WTC11 (cell line): Measurements from ENCODE around the gene KRTAP1-5. TPM values are rescaled to one million over a fixed set of nuclear protein-coding genes. Genes with fewer than 3 reads are reported as not detected.
A peak's percentile ranks its signal among the peaks of the same experiment; 100 is the strongest.
"Not testable (repeated sequence)": the region's sequence is repeated elsewhere in the genome, so short reads cannot be mapped to it uniquely, and the experiment has no call there.

Experiments
- ATAC-seq: fragments of 200-7000 bp; cut with Tn5 transposase; 2 replicates; pipeline ENCODE4 v1.10.0; 2021; ENCODE audit warnings: mild to moderate bottlenecking, moderate library complexity
- CTCF ChIA-PET: fragments of 300-600 bp; sonication (Branson Sonifier 250); formaldehyde crosslinking; loops from one replicate; lab custom pipeline; 2021; ENCODE audit warnings: antibody characterized with exemption; lab: Charles Lee
- POLR2A ChIA-PET: fragments of 350-600 bp; sonication (Branson Sonifier 250); formaldehyde crosslinking; loops from one replicate; lab custom pipeline; 2021; ENCODE audit warnings: antibody characterized with exemption; lab: Charles Lee
- DNase-seq: peaks from one replicate; pipeline ENCODE4 v3.0.0; 2021; ENCODE audit warnings: low spot score
- H3K27ac Mint-ChIP-seq: 2 replicates; pipeline ENCODE4 v1.8.0; 2021; ENCODE audit warnings: mixed read lengths
- H3K27me3 Mint-ChIP-seq: 2 replicates; pipeline ENCODE4 v1.8.0; 2021; ENCODE audit warnings: low read depth, mild to moderate bottlenecking, moderate library complexity, mixed read lengths
- H3K36me3 Mint-ChIP-seq: 2 replicates; pipeline ENCODE4 v1.8.0; 2021; ENCODE audit warnings: mixed read lengths
- H3K4me1 Mint-ChIP-seq: 2 replicates; pipeline ENCODE4 v1.8.0; 2022; ENCODE audit warnings: mixed read lengths
- H3K4me3 Mint-ChIP-seq: 2 replicates; pipeline ENCODE4 v1.8.0; 2021; ENCODE audit warnings: mild to moderate bottlenecking, moderate library complexity, mixed read lengths
- H3K9me3 Mint-ChIP-seq: 2 replicates; pipeline ENCODE4 v1.8.0; 2021; ENCODE audit warnings: mixed read lengths
- CBFB ChIP-seq: sonication (generic); formaldehyde crosslinking; IDR thresholded peaks from 2 replicates; pipeline ENCODE4 v1.8.1; 2022; ENCODE audit warnings: mild to moderate bottlenecking, low read depth, missing genetic modification reagents
- CREB1 ChIP-seq: sonication (generic); formaldehyde crosslinking; IDR thresholded peaks from 2 replicates; pipeline ENCODE4 v1.8.0; 2023; ENCODE audit warnings: mild to moderate bottlenecking, missing genetic modification reagents
- ELF4 ChIP-seq: sonication (generic); formaldehyde crosslinking; IDR thresholded peaks from 2 replicates; pipeline ENCODE4 v1.8.1; 2022; ENCODE audit warnings: low read depth, mild to moderate bottlenecking, moderate library complexity, missing genetic modification reagents
- EMX1 ChIP-seq: fragments of 250-450 bp; sonication (Bioruptor Pico); IDR thresholded peaks from 2 replicates; pipeline ENCODE4 v1.8.0; 2021; ENCODE audit warnings: mild to moderate bottlenecking
- HMGA2 ChIP-seq: fragments of 250-450 bp; sonication (Bioruptor Pico); IDR thresholded peaks from 2 replicates; pipeline ENCODE4 v1.4.0; 2021; ENCODE audit warnings: mild to moderate bottlenecking, moderate library complexity
- IRF2 ChIP-seq: sonication (generic); formaldehyde crosslinking; IDR thresholded peaks from 2 replicates; pipeline ENCODE4 v1.8.0; 2022; ENCODE audit warnings: low read depth, missing genetic modification reagents, borderline replicate concordance
- JUN ChIP-seq: sonication (generic); formaldehyde crosslinking; IDR thresholded peaks from 2 replicates; pipeline ENCODE4 v1.8.0; 2023; ENCODE audit warnings: mild to moderate bottlenecking, missing genetic modification reagents
- NFATC4 ChIP-seq: fragments of 250-450 bp; sonication (Bioruptor Pico); IDR thresholded peaks from 2 replicates; pipeline ENCODE4 v1.9.0; 2021; ENCODE audit warnings: mild to moderate bottlenecking
- NR1H2 ChIP-seq: sonication (generic); formaldehyde crosslinking; IDR thresholded peaks from 2 replicates; pipeline ENCODE4 v1.9.0; 2021; ENCODE audit warnings: mild to moderate bottlenecking, moderate library complexity, missing genetic modification reagents
- NR3C1 ChIP-seq: sonication (generic); formaldehyde crosslinking; conservative IDR thresholded peaks from 2 replicates; pipeline ENCODE4 v1.8.1; 2023; ENCODE audit warnings: low read depth, mild to moderate bottlenecking, missing genetic modification reagents
- SP1 ChIP-seq: sonication (generic); formaldehyde crosslinking; conservative IDR thresholded peaks from 2 replicates; pipeline ENCODE4 v1.8.1; 2022; ENCODE audit warnings: missing genetic modification reagents
- ZNF263 ChIP-seq: sonication (generic); formaldehyde crosslinking; IDR thresholded peaks from 2 replicates; pipeline ENCODE4 v1.8.1; 2022; ENCODE audit warnings: low read depth, mild to moderate bottlenecking, moderate library complexity, missing genetic modification reagents
- ZNF423 ChIP-seq: fragments of 250-450 bp; sonication (Bioruptor Pico); IDR thresholded peaks from 2 replicates; pipeline ENCODE4 v2.1.2; 2022; ENCODE audit warnings: mild to moderate bottlenecking, moderate library complexity
- total RNA-seq: library from RNA; stranded (reverse); gene quantifications from 3 replicates; pipeline ENCODE4 v1.2.3, GENCODE V29; 2021
- TF ChIP-seq, protein P1 (sequence below): sonication (generic); formaldehyde crosslinking; IDR thresholded peaks from 2 replicates; pipeline ENCODE4 v1.8.1; 2023; ENCODE audit warnings: mild to moderate bottlenecking, missing genetic modification reagents
- TF ChIP-seq, protein P2 (sequence below): sonication (generic); formaldehyde crosslinking; IDR thresholded peaks from 2 replicates; pipeline ENCODE4 v1.8.0; 2023; ENCODE audit warnings: missing genetic modification reagents, mild to moderate bottlenecking, borderline replicate concordance
- TF ChIP-seq, protein P3 (sequence below): fragments of 250-450 bp; sonication (Bioruptor Pico); IDR thresholded peaks from 2 replicates; pipeline ENCODE4 v1.9.0; 2021; ENCODE audit warnings: mild to moderate bottlenecking

KRTAP1-5 gene
- total RNA-seq, 1 experiment from 2014 or later: not detected

DNA sequence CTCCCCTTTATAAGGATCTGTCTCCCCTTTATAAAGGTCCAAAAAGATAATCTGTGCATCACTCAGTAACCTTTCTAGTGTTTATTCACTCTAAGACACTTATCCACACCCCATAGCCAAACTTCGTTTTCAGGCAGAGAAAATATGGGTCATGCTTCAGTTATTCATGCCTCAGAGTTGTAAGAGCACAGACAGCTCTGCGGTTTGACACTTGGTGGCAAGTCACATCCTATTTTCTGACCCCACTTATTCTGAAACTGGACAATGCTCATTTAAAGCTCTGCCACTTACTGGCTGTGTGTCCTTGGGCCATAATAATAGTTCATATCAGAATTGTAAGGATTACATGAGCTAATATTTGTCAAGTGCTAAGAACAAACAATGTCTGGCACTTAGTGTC, 22.1 kb upstream of the KRTAP1-5 start:
- Mint-ChIP-seq H3K4me3 (no peak overlapping the region), H3K36me3 (no peaks in the 10 kb centered on the region), H3K4me1 (peaks cover 24% of the 10 kb centered on the region), H3K9me3 (peaks cover 2% of the 10 kb centered on the region; the same call in 1 of the 2 replicates), H3K27me3 (no peaks in the 10 kb centered on the region; the same call in 1 of the 2 replicates), H3K27ac (no peak overlapping the region)
- ChIA-PET POLR2A (no interaction called here), CTCF (interaction anchor here (0.6 kb wide), 1 partner anchor 419 kb away, joined by 4 read pairs; no protein-coding TSS in a partner anchor)
- DNase-seq (no peak), ATAC-seq (no peak)
- TF ChIP-seq ZNF263 (CRISPR knock-in tag) (no peak), JUN (CRISPR knock-in tag) (no peak), EMX1 (no peak), ELF4 (no peak)
- TF ChIP-seq, protein P1, sequence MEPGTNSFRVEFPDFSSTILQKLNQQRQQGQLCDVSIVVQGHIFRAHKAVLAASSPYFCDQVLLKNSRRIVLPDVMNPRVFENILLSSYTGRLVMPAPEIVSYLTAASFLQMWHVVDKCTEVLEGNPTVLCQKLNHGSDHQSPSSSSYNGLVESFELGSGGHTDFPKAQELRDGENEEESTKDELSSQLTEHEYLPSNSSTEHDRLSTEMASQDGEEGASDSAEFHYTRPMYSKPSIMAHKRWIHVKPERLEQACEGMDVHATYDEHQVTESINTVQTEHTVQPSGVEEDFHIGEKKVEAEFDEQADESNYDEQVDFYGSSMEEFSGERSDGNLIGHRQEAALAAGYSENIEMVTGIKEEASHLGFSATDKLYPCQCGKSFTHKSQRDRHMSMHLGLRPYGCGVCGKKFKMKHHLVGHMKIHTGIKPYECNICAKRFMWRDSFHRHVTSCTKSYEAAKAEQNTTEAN (CRISPR knock-in tag): no peak

DNA sequence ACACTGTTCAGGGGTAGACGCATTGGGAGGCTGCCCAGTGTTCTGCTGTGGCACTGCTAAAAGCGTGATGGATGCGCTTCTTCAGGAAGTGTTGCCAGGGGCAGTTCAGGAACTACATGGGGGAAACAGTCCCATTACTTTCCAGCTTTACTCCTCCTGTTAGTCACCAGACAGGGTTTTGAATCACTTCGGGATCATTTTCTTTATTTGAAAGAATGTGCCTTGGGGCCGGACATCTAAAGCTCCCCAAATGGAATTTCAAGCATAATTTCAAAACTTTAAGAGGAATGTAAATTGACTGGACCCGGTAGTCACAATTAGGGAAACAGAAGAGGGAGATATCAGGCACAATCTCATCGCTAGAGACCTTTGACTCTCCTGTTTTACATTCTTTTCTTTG, 21.4 kb upstream of the KRTAP1-5 start:
- ChIA-PET CTCF (interaction anchor here (0.6 kb wide), 1 partner anchor 420 kb away, joined by 4 read pairs; no protein-coding TSS in a partner anchor), POLR2A (no interaction called here)
- H3K27me3 Mint-ChIP-seq: no peaks in the 10 kb centered on the region; the same call in 1 of the 2 replicates
- peaks cover 24% of the 10 kb centered on the region for H3K4me1 Mint-ChIP-seq
- H3K9me3 Mint-ChIP-seq: peaks cover 5% of the 10 kb centered on the region
- no peak for TF ChIP-seq NR1H2 (CRISPR knock-in tag)
- H3K4me3 Mint-ChIP-seq: no peak overlapping the region
- no peak overlapping the region; the same call in 1 of the 2 replicates for H3K27ac Mint-ChIP-seq
- ATAC-seq: no peak
- DNase-seq: no peak
- H3K36me3 Mint-ChIP-seq: no peaks in the 10 kb centered on the region

DNA sequence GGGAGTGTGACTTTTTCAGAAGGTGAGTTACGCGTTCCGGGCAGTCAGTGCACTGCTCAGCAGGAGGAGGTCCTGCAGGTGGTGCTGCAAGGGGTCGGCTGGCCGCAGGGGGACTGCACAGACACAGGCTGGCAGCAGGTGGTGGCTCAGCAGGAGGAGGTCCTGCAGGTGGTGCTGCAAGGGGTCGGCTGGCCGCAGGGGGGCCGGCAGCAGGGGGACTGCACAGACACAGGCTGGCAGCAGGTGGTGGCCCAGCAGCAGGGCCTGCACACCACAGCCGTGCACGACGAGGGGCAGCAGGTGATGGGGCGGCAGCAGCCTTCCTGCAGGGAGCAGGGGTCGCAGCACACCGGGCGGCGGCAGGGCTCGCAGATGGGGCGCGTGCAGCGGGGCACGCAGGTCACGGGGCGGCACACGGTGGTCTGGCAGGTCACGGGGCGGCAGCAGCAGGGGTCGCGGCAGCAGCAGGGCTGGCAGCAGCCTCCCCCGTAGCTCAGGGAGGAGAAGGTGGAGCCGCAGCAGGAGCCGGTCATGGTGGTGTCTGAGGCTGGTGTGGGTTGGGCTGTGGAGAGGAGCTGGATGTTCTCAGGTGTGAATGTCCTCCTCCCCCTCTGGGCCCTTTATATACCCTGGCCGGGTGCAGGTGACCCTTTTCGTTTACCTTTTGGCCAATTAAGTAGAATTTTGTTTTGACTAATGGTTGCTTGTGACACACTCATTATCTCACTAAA, 19.9 kb upstream of the KRTAP1-5 start, which contains the start of gene KRTAP2-1:
TSS of gene KRTAP2-1 (minus strand) at position 582 of the 731 bp plus-strand sequence. CDS start at position 533, 49 bp downstream.
- DNase-seq, H3K4me3 Mint-ChIP-seq, H3K36me3 Mint-ChIP-seq, H3K27me3 Mint-ChIP-seq, POLR2A ChIA-PET, H3K27ac Mint-ChIP-seq, CTCF ChIA-PET: not testable (repeated sequence)
- peak; percentile 32; the same call in 1 of the 2 replicates for ATAC-seq
- H3K4me1 Mint-ChIP-seq: peaks cover 24% of the 10 kb centered on the region
- peak; percentile 95 for TF ChIP-seq ZNF423 (CRISPR knock-in tag)
- peaks cover 18% of the 10 kb centered on the region for H3K9me3 Mint-ChIP-seq

DNA sequence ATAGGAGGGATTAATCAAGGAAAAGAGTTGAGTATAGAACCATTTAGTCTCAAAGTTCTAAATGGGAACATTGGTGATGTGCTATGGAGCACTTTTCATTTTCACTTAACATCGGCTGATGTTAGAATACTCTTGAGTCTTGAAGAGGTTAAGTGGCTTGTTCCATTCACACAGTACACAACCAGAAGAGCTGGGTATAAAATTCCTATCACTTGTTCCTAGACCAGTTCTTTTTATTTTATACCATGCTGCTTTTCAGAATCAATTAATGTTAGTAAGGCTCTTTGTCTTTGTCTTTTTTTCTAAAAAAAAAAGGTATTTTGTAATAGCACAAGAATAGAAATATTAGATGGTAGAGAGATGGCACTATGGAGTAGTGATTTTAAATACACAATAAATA, 15.9 kb upstream of the KRTAP1-5 start:
- Mint-ChIP-seq H3K27me3 (no peaks in the 10 kb centered on the region; the same call in 1 of the 2 replicates), H3K27ac (no peak overlapping the region), H3K4me1 (peaks cover 25% of the 10 kb centered on the region), H3K36me3 (no peaks in the 10 kb centered on the region), H3K4me3 (no peak overlapping the region), H3K9me3 (peaks cover 18% of the 10 kb centered on the region)
- ChIA-PET CTCF (no interaction called here), POLR2A (no interaction called here)
- DNase-seq: no peak
- no peak for ATAC-seq
- TF ChIP-seq HMGA2 (no peak), ZNF263 (CRISPR knock-in tag) (no peak), NR3C1 (CRISPR knock-in tag) (no peak), CBFB (CRISPR knock-in tag) (no peak), CREB1 (CRISPR knock-in tag) (no peak), SP1 (CRISPR knock-in tag) (no peak), IRF2 (CRISPR knock-in tag) (no peak), NFATC4 (no peak)
- TF ChIP-seq, protein P2, sequence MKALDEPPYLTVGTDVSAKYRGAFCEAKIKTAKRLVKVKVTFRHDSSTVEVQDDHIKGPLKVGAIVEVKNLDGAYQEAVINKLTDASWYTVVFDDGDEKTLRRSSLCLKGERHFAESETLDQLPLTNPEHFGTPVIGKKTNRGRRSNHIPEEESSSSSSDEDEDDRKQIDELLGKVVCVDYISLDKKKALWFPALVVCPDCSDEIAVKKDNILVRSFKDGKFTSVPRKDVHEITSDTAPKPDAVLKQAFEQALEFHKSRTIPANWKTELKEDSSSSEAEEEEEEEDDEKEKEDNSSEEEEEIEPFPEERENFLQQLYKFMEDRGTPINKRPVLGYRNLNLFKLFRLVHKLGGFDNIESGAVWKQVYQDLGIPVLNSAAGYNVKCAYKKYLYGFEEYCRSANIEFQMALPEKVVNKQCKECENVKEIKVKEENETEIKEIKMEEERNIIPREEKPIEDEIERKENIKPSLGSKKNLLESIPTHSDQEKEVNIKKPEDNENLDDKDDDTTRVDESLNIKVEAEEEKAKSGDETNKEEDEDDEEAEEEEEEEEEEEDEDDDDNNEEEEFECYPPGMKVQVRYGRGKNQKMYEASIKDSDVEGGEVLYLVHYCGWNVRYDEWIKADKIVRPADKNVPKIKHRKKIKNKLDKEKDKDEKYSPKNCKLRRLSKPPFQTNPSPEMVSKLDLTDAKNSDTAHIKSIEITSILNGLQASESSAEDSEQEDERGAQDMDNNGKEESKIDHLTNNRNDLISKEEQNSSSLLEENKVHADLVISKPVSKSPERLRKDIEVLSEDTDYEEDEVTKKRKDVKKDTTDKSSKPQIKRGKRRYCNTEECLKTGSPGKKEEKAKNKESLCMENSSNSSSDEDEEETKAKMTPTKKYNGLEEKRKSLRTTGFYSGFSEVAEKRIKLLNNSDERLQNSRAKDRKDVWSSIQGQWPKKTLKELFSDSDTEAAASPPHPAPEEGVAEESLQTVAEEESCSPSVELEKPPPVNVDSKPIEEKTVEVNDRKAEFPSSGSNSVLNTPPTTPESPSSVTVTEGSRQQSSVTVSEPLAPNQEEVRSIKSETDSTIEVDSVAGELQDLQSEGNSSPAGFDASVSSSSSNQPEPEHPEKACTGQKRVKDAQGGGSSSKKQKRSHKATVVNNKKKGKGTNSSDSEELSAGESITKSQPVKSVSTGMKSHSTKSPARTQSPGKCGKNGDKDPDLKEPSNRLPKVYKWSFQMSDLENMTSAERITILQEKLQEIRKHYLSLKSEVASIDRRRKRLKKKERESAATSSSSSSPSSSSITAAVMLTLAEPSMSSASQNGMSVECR: no peak
- TF ChIP-seq, protein P3, sequence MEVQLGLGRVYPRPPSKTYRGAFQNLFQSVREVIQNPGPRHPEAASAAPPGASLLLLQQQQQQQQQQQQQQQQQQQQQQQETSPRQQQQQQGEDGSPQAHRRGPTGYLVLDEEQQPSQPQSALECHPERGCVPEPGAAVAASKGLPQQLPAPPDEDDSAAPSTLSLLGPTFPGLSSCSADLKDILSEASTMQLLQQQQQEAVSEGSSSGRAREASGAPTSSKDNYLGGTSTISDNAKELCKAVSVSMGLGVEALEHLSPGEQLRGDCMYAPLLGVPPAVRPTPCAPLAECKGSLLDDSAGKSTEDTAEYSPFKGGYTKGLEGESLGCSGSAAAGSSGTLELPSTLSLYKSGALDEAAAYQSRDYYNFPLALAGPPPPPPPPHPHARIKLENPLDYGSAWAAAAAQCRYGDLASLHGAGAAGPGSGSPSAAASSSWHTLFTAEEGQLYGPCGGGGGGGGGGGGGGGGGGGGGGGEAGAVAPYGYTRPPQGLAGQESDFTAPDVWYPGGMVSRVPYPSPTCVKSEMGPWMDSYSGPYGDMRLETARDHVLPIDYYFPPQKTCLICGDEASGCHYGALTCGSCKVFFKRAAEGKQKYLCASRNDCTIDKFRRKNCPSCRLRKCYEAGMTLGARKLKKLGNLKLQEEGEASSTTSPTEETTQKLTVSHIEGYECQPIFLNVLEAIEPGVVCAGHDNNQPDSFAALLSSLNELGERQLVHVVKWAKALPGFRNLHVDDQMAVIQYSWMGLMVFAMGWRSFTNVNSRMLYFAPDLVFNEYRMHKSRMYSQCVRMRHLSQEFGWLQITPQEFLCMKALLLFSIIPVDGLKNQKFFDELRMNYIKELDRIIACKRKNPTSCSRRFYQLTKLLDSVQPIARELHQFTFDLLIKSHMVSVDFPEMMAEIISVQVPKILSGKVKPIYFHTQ: no peak
